DND-41 (cell line): ENCODE results near the gene CDC23.

Experiments used
- EZH2 ChIP-seq: IDR thresholded peaks from 3 replicates; pipeline ENCODE4 v1.6.1; 2012; ENCODE audit warnings: borderline replicate concordance, low read depth, mild to moderate bottlenecking, moderate library complexity, low read length, inconsistent platforms; ENCODE audit not compliant: severe bottlenecking
- TF ChIP-seq, protein P1 (sequence below): IDR thresholded peaks from 2 replicates; pipeline ENCODE4 v1.5.1; 2012; ENCODE audit warnings: borderline replicate concordance, low read length, moderate library complexity, mild to moderate bottlenecking; ENCODE audit not compliant: poor library complexity, severe bottlenecking; ENCODE audit errors: extremely low read depth

GRCh38 chr5:138178516-138179276 lies 34.4 kb downstream of the CDC23 start, which contains the start of the genes BRD8 and KIF20A:
- TF ChIP-seq, protein P1, sequence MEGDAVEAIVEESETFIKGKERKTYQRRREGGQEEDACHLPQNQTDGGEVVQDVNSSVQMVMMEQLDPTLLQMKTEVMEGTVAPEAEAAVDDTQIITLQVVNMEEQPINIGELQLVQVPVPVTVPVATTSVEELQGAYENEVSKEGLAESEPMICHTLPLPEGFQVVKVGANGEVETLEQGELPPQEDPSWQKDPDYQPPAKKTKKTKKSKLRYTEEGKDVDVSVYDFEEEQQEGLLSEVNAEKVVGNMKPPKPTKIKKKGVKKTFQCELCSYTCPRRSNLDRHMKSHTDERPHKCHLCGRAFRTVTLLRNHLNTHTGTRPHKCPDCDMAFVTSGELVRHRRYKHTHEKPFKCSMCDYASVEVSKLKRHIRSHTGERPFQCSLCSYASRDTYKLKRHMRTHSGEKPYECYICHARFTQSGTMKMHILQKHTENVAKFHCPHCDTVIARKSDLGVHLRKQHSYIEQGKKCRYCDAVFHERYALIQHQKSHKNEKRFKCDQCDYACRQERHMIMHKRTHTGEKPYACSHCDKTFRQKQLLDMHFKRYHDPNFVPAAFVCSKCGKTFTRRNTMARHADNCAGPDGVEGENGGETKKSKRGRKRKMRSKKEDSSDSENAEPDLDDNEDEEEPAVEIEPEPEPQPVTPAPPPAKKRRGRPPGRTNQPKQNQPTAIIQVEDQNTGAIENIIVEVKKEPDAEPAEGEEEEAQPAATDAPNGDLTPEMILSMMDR = no peak
- no peak for TF ChIP-seq EZH2
